Upper lobe of left lung (tissue), 4 donors: ENCODE results near the gene ERGIC1.

Source experiments
- EP300 ChIP-seq, 4 donors: sonication (generic); formaldehyde crosslinking; IDR thresholded peaks; one replicate each; pipeline ENCODE4 v1.5.1; 2017; ENCODE audit warnings: antibody characterized with exemption in 4 of 4, control low read depth in 2 of 4
- POLR2A ChIP-seq, 4 donors: fragments of 450-650 bp; IDR thresholded peaks; one replicate each; pipeline ENCODE4 v1.5.1; 2016 to 2017; ENCODE audit warnings: antibody characterized with exemption in 4 of 4, mild to moderate bottlenecking in 2 of 4
- POLR2AphosphoS5 ChIP-seq, 2 donors: sonication (generic); formaldehyde crosslinking; IDR thresholded peaks; one replicate each; pipeline ENCODE4 v1.5.1; 2017; ENCODE audit warnings: antibody characterized with exemption in 2 of 2
- TF ChIP-seq, protein P1 (sequence below), 6 experiments: fragments of 450-650 bp in 4 of 6; fragments of 200-600 bp in 2 of 6; sonication (generic) in 2 of 6; IDR thresholded peaks; one replicate each; pipeline ENCODE4 v1.5.1; 2016 to 2019; ENCODE audit warnings: antibody characterized with exemption in 6 of 6

DNA sequence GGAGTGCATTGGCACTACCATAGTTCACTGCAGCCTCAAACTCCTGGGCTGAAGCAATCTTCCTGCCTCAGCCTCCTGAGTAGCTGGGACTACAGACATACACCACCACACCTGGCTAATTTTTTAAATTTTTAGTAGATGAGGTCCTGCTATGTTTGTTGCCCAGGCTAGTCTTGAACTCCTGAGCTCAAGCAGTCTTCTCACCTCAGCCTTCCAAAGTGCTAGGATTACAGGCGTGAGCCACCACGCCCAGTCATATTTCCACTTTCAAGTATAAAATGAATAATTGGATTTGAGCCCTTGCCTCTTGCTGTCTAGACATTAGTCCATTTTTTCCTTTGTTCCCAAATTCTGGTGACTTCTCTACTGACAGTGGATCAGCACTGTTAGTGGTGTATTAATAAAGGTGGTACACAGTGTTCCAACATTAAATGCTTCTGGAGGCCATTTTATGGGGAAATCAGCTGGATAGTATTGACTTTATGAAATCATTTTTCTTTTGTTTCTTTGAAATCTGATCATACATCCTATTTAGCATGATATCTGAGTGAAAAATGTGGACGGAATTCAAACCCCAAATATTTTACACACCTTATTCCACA lies 165.4 kb downstream of the ERGIC1 start:
- TF ChIP-seq, protein P1, sequence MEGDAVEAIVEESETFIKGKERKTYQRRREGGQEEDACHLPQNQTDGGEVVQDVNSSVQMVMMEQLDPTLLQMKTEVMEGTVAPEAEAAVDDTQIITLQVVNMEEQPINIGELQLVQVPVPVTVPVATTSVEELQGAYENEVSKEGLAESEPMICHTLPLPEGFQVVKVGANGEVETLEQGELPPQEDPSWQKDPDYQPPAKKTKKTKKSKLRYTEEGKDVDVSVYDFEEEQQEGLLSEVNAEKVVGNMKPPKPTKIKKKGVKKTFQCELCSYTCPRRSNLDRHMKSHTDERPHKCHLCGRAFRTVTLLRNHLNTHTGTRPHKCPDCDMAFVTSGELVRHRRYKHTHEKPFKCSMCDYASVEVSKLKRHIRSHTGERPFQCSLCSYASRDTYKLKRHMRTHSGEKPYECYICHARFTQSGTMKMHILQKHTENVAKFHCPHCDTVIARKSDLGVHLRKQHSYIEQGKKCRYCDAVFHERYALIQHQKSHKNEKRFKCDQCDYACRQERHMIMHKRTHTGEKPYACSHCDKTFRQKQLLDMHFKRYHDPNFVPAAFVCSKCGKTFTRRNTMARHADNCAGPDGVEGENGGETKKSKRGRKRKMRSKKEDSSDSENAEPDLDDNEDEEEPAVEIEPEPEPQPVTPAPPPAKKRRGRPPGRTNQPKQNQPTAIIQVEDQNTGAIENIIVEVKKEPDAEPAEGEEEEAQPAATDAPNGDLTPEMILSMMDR (IDR thresholded peaks at IDR 0.05) = no peak
- TF ChIP-seq POLR2A (IDR thresholded peaks at IDR 0.05) = no peak
- no peak for TF ChIP-seq POLR2AphosphoS5 (IDR thresholded peaks at IDR 0.05)
- no peak for TF ChIP-seq EP300 (IDR thresholded peaks at IDR 0.05)
